ENCODE results near the gene TMEM259. TPM values are rescaled to one million over a fixed set of nuclear protein-coding genes. Genes with fewer than 3 reads are reported as not detected.

TMEM259 gene
- total RNA-seq, 2 experiments from 2014 or later, result 388 to 390 TPM

GRCh38 chr19:1027650-1028061 lies 6.7 kb upstream of the TMEM259 start:
- Mint-ChIP-seq H3K27me3 (no peaks in the 10 kb centered on the region), H3K4me3 (peak overlapping the region; percentile 99), H3K27ac (peak overlapping the region; percentile 93), H3K9me3 (no peaks in the 10 kb centered on the region), H3K4me1 (ENCODE audit: low read depth) (peaks cover 26% of the 10 kb centered on the region), H3K36me3 (ENCODE audit: low read depth) (peaks cover 39% of the 10 kb centered on the region)
- CTCF ChIA-PET, result interaction anchor here (1.1 to 2.1 kb wide), 4 partner anchors 10 to 217 kb away, joined by 3 to 8 read pairs (median 6); no protein-coding TSS in a partner anchor
- peak; percentile 6 for ATAC-seq (ENCODE audit: poor library complexity)
- intact Hi-C loops (cut with DNase I, micrococcal nuclease), result loop anchor here in 1 of 2 experiments (10.0 kb wide), 1 partner anchor 217 kb away; the partner anchor contains the start of genes ATP5F1D and MIDN
- DNase-seq, result peak in 3 of 14 experiments; percentile 32 to 58 (median 48)
- Histone ChIP-seq H3K4me1 (ENCODE audit: insufficient read depth, low read length) (peaks cover 53% of the 10 kb centered on the region), H3K36me3 (ENCODE audit: insufficient read depth, low read length) (peaks cover 22% of the 10 kb centered on the region), H3K9me3 (ENCODE audit: control insufficient read depth in 1 of 2, insufficient read depth in 1 of 2, low read length in 2 of 2) (no peaks in the 10 kb centered on the region), H3K27me3 (ENCODE audit: control insufficient read depth in 1 of 2, insufficient read depth in 2 of 2, low read length in 2 of 2) (no peaks in the 10 kb centered on the region), H3K4me3 (ENCODE audit: low read length) (peak overlapping the region; percentile 99), H3K27ac (ENCODE audit: low read depth in 1 of 2, low read length in 2 of 2) (peak overlapping the region; percentile 49 to 85)
- TF ChIP-seq CTCF (IDR thresholded peaks at IDR 0.05), result no peak
- POLR2A ChIA-PET, result interaction anchor here (0.7 to 10.0 kb wide), 14 partner anchors 8 to 248 kb away, joined by 3 to 203 read pairs (median 7); partner anchors contain the start of genes ABCA7, ARHGAP45, CIRBP and FAM174C

GRCh38 chr19:1026783-1027649 lies 6.1 kb upstream of the TMEM259 start:
- TF ChIP-seq CTCF (IDR thresholded peaks at IDR 0.05), result no peak
- ChIA-PET POLR2A (interaction anchor here (0.5 to 10.0 kb wide), 16 partner anchors 11 to 249 kb away, joined by 3 to 203 read pairs (median 6); partner anchors contain the start of genes ABCA7, ARHGAP45, CIRBP and FAM174C), CTCF (interaction anchor here (0.9 to 2.1 kb wide), 5 partner anchors 11 to 217 kb away, joined by 3 to 8 read pairs (median 6); no protein-coding TSS in a partner anchor)
- intact Hi-C loops (cut with DNase I, micrococcal nuclease), result loop anchor here in 1 of 2 experiments (10.0 kb wide), 1 partner anchor 218 kb away; the partner anchor contains the start of genes ATP5F1D and MIDN
- no peaks in the 10 kb centered on the region for H3K9me3 ChIP-seq (ENCODE audit: control insufficient read depth in 1 of 2, insufficient read depth in 1 of 2, low read length in 2 of 2)
- H3K36me3 ChIP-seq (ENCODE audit: insufficient read depth, low read length), result peaks cover 15% of the 10 kb centered on the region
- Mint-ChIP-seq H3K4me3 (peak overlapping the region; percentile 99), H3K9me3 (no peaks in the 10 kb centered on the region), H3K27ac (peak overlapping the region; percentile 93), H3K4me1 (ENCODE audit: low read depth) (peaks cover 20% of the 10 kb centered on the region), H3K27me3 (no peaks in the 10 kb centered on the region), H3K36me3 (ENCODE audit: low read depth) (peaks cover 33% of the 10 kb centered on the region)
- H3K27ac ChIP-seq (ENCODE audit: low read depth in 1 of 2, low read length in 2 of 2), result peak overlapping the region; percentile 66 to 85
- peaks cover 50% of the 10 kb centered on the region for H3K4me1 ChIP-seq (ENCODE audit: insufficient read depth, low read length)
- peak overlapping the region; percentile 99 for H3K4me3 ChIP-seq (ENCODE audit: low read length)
- H3K27me3 ChIP-seq (ENCODE audit: control insufficient read depth in 1 of 2, insufficient read depth in 2 of 2, low read length in 2 of 2), result no peaks in the 10 kb centered on the region
- DNase-seq (peak in 5 of 14 experiments; percentile 34 to 66 (median 48)), ATAC-seq (ENCODE audit: poor library complexity) (no peak)

Measured in CD4-positive, alpha-beta T cell (primary cell).